ENCODE results near the gene PECR. TPM values are rescaled to one million over a fixed set of nuclear protein-coding genes. Genes with fewer than 3 reads are reported as not detected.

Gene PECR
- total RNA-seq, 1 experiment from 2014 or later, result 16.3 TPM

DNA sequence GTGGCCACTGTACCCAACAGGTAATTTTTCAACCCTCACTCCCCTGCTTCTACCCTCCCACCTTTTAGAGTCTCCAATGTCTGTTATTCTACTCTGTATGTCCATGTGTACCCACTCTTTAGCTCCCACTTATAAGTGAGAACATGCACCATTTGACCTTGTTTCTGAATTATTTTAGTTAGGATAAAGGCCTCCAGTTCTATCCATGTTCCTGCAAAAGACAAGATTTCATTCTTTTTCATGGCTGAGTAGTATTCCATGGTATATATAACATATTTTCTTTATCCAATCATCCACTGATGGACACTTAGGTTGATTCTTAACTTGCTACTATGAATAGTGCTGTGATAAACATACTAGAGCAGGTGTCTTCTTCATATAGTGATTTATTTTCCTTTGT is 9.1 kb downstream of the PECR start:
- H3K4me3 ChIP-seq (replicated peaks in 1 of 2; ENCODE audit: low read depth in 1 of 2, low read length in 2 of 2), result no peak overlapping the region
- no peaks in the 10 kb centered on the region for H3K9me2 ChIP-seq (ENCODE audit: insufficient read depth)
- CTCF ChIA-PET, result no interaction called here
- no peaks in the 10 kb centered on the region for H3K36me3 ChIP-seq (ENCODE audit: control insufficient read depth in 1 of 2, insufficient read depth in 2 of 2, low read length in 2 of 2)
- POLR2A ChIA-PET, result no interaction called here
- DNase-seq (ENCODE audit: low read depth, low spot score), result no peak
- intact Hi-C loops (cut with micrococcal nuclease), result no loop called here
- H3K27ac ChIP-seq (ENCODE audit: low read depth, low read length), result no peak overlapping the region
- no peaks in the 10 kb centered on the region for H4K20me1 ChIP-seq (ENCODE audit: insufficient read depth)
- H3K9ac ChIP-seq (ENCODE audit: low read length), result no peak overlapping the region
- no TSS peak for BruUV-seq (replicated peaks)
- RAD21 ChIA-PET (ENCODE audit: low non-redundant PET in 1 of 2, low total read pairs in 2 of 2, uncharacterized antibody in 2 of 2, unreplicated experiment in 2 of 2), result no interaction called here
- no peaks in the 10 kb centered on the region for H3K27me3 ChIP-seq (ENCODE audit: insufficient read depth, low read length)
- H3K4me2 ChIP-seq (ENCODE audit: low read length), result no peak overlapping the region
- H2AFZ ChIP-seq (ENCODE audit: low read depth, low read length, poor library complexity, severe bottlenecking), result no peak overlapping the region
- peaks cover 0 to 5% of the 10 kb centered on the region in 2 experiments; a peak in 2 of 4 replicates for H3K4me1 ChIP-seq (ENCODE audit: control insufficient read depth in 1 of 2, insufficient read depth in 2 of 2, low read length in 2 of 2)
- ATAC-seq, result no peak
- no peaks in the 10 kb centered on the region for H3K9me3 ChIP-seq (ENCODE audit: control insufficient read depth in 1 of 2, insufficient read depth in 1 of 2, low read depth in 1 of 2, low read length in 2 of 2)
- TF ChIP-seq RAD21 (IDR thresholded peaks at IDR 0.05; ENCODE audit: low read depth) (no peak), POLR2AphosphoS5 (IDR thresholded peaks at IDR 0.05; ENCODE audit: low read depth, low read length) (no peak), SRF (IDR thresholded peaks at IDR 0.05; ENCODE audit: low read depth) (no peak), CTCF (IDR thresholded peaks at IDR 0.05 in 2 of 3, conservative IDR thresholded peaks at IDR 0.05 in 1 of 3; ENCODE audit: borderline replicate concordance in 1 of 3, insufficient read depth in 1 of 3, low read depth in 2 of 3, low read length in 2 of 3) (no peak)
- TF ChIP-seq, protein P1, sequence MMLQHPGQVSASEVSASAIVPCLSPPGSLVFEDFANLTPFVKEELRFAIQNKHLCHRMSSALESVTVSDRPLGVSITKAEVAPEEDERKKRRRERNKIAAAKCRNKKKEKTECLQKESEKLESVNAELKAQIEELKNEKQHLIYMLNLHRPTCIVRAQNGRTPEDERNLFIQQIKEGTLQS (IDR thresholded peaks at IDR 0.05), result no peak
- TF ChIP-seq, protein P2, sequence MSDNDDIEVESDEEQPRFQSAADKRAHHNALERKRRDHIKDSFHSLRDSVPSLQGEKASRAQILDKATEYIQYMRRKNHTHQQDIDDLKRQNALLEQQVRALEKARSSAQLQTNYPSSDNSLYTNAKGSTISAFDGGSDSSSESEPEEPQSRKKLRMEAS (IDR thresholded peaks at IDR 0.05), result no peak
- H3K79me2 ChIP-seq (ENCODE audit: insufficient read depth, low read length), result no peaks in the 10 kb centered on the region
